Retinal pigment epithelial cell (primary cell): ENCODE results near the gene NUDT4.

Experiments
- DNase-seq: peaks from one replicate; pipeline ENCODE4 v3.0.0-alpha.2; 2010; ENCODE audit warnings: low read depth
- H3K4me3 ChIP-seq: 2 replicates; pipeline ENCODE4 v1.5.1; 2011; ENCODE audit warnings: mild to moderate bottlenecking, low read length, control low read depth, moderate library complexity
- CTCF ChIP-seq: conservative IDR thresholded peaks from 2 replicates; pipeline ENCODE4 v1.5.1; 2011; ENCODE audit warnings: low read depth, low read length, control low read depth, inconsistent platforms

The NUDT4 gene

DNA sequence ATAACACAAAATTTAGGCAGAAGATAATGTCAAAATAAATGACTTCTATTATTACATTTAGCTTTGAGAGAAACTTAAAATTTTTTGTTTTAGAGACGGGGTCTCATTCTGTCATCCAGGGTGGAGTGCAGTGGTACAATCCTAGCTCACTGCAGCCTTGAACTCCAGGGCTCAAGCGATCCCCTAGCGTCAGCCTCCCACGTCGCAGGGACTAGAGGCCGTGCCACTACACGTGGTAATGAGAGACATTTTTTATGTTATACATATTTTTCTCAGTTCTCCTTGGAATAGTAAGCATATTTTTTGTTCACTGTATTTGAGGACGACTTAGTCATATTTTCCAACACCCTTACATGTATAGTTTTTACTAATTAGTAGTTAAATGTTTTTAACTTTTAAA lies 21.5 kb upstream of the NUDT4 start:
- no peak for TF ChIP-seq CTCF
- no peak overlapping the region for H3K4me3 ChIP-seq
- DNase-seq: no peak

- TF ChIP-seq CTCF: no peak
- no peak for DNase-seq
- H3K4me3 ChIP-seq: no peak overlapping the region
These were observed 19.7 kb upstream of the NUDT4 start for GRCh38 chr12:93358058-93358457.

DNA sequence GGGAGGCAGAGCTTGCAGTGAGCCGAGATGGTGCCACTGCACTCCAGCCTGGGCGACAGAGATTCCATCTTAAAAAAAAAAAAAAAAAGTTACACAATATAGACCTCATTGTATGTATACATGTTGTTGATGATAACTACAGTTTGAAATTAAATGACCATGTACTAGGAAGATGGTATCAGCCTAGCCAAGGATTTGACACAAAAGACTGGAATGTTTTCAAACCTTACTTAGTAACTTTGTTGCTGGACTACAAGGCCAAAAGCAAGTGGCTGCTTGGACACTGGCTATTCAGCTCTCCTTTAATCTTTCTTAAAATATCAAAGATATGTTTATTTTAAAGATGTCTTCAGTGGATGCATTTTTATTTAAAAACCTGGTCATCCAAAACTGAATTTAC lies 18.9 kb upstream of the NUDT4 start:
- no peak for DNase-seq
- TF ChIP-seq CTCF: no peak
- H3K4me3 ChIP-seq: no peak overlapping the region

DNA sequence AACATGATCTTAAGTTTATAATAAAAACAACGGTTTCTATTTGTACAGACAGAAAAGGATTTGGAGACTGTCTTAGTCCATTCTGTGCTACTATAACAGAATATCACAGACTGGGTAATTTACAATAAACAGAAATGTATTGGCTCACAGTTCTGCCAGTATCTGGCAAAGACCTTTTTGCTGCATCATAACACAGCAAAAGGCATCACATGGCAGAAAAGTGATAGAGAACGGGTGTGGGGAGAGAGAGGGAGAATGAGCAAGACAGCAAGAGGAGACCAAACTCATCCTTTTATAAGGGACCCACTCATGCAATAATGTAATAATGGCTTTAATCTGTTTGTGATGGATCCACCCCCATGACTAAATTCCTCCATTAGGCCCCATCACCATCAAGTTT lies 17.0 kb upstream of the NUDT4 start:
- DNase-seq: no peak
- no peak overlapping the region for H3K4me3 ChIP-seq
- TF ChIP-seq CTCF: no peak

DNA sequence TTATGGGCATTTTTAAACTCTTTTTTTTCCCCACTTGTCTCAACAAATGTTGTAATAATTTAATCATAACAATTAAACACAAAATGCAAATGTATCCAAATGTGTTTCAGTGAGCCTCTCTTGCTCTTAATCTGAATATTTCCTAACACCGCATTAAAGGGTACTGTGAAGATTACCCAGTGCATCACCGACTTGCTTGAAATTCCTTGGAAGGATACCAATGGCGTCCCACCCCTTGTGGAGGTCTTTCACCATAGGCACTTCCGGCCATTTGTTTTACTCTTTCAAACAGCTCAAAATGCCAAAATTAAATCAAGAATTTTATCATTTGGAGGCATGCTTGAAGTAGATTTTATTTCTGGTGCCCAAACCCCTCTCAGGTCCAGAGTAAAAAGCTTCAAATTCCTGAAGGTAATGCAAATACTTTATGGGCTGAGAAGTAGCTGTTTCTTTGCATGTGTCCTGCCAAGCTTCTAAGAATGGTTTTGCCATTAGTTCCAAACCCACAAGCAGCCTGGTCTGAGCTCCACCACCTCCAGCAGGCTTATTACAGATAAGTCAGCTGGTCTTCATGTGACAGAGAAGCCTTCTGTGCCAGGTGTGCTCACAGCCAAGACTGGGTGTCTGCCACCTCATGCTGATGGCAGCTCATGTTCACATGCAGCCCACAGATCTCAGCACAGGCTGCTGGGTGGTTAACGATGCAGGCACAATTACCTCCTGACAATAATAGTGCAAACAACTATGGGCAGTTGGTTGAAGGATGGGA lies 16.4 kb upstream of the NUDT4 start:
- peak; percentile 80 for DNase-seq
- TF ChIP-seq CTCF: no peak

GRCh38 chr12:93363841-93364297 lies 13.9 kb upstream of the NUDT4 start:
- no peak for DNase-seq
- H3K4me3 ChIP-seq: no peak overlapping the region
- no peak for TF ChIP-seq CTCF

More for the DNA sequence above, 16.4 kb upstream of the NUDT4 start:
- no peak overlapping the region for H3K4me3 ChIP-seq
